Skeletal muscle satellite cell (primary cell): ENCODE measurements around the gene NOXO1.

Experiments
- H3K27me3 ChIP-seq: 2 replicates; pipeline ENCODE4 v1.7.0; 2013; ENCODE audit warnings: low read length; ENCODE audit not compliant: control insufficient read depth, insufficient read depth
- H3K36me3 ChIP-seq: 2 replicates; pipeline ENCODE4 v1.7.0; 2013; ENCODE audit warnings: mild to moderate bottlenecking, control low read depth, low read length; ENCODE audit not compliant: insufficient read depth
- H3K4me1 ChIP-seq: 2 replicates; pipeline ENCODE4 v1.7.0; 2013; ENCODE audit warnings: low read length; ENCODE audit not compliant: control insufficient read depth, insufficient read depth
- H3K4me2 ChIP-seq: 2 replicates; pipeline ENCODE4 v1.7.0; 2013; ENCODE audit warnings: mild to moderate bottlenecking, low read length
- H3K4me3 ChIP-seq: 2 replicates; pipeline ENCODE4 v1.7.0; 2013; ENCODE audit warnings: low read length
- H3K9ac ChIP-seq: 2 replicates; pipeline ENCODE4 v1.7.0; 2013; ENCODE audit warnings: mild to moderate bottlenecking, low read depth, low read length, moderate library complexity
- H3K9me3 ChIP-seq: replicated peaks from 2 replicates; pipeline ENCODE4 v1.7.0; 2013; ENCODE audit warnings: mild to moderate bottlenecking, control low read depth, low read length

Gene NOXO1

GRCh38 chr16:2009164-2009711 is 28.0 kb upstream of the NOXO1 start:
- Histone ChIP-seq H3K27me3 (no peaks in the 10 kb centered on the region), H3K9ac (peak overlapping the region; percentile 95), H3K4me1 (peaks cover 54% of the 10 kb centered on the region), H3K4me3 (peak overlapping the region; percentile 74), H3K36me3 (no peaks in the 10 kb centered on the region), H3K4me2 (peak overlapping the region; percentile 93), H3K9me3 (no peaks in the 10 kb centered on the region)

GRCh38 chr16:2008631-2009163 is 27.4 kb upstream of the NOXO1 start:
- Histone ChIP-seq H3K4me3 (peak overlapping the region; percentile 74), H3K4me1 (peaks cover 58% of the 10 kb centered on the region), H3K9ac (peak overlapping the region; percentile 95), H3K4me2 (peak overlapping the region; percentile 93), H3K9me3 (no peaks in the 10 kb centered on the region), H3K36me3 (peaks cover under 1% of the 10 kb centered on the region), H3K27me3 (no peaks in the 10 kb centered on the region)

- Histone ChIP-seq H3K27me3 (no peaks in the 10 kb centered on the region), H3K4me2 (peak overlapping the region; percentile 93), H3K4me1 (peaks cover 58% of the 10 kb centered on the region), H3K36me3 (peaks cover 6% of the 10 kb centered on the region), H3K9me3 (no peaks in the 10 kb centered on the region), H3K4me3 (peak overlapping the region; percentile 74), H3K9ac (peak overlapping the region; percentile 95)
These were observed 26.8 kb upstream of the NOXO1 start for GRCh38 chr16:2008009-2008526.

- Histone ChIP-seq H3K4me2 (peak overlapping the region; percentile 93), H3K4me1 (peaks cover 58% of the 10 kb centered on the region), H3K9ac (peak overlapping the region; percentile 95), H3K36me3 (peaks cover 14% of the 10 kb centered on the region), H3K4me3 (peak overlapping the region; percentile 74), H3K9me3 (no peaks in the 10 kb centered on the region), H3K27me3 (no peaks in the 10 kb centered on the region)
These were observed 26.0 kb upstream of the NOXO1 start for GRCh38 chr16:2007081-2007836.

GRCh38 chr16:2006317-2006716 is 25.0 kb upstream of the NOXO1 start:
- peaks cover 24% of the 10 kb centered on the region for H3K36me3 ChIP-seq
- H3K4me1 ChIP-seq: peaks cover 58% of the 10 kb centered on the region
- no peak overlapping the region for H3K4me3 ChIP-seq
- H3K4me2 ChIP-seq: peak overlapping the region; percentile 93
- no peaks in the 10 kb centered on the region for H3K27me3 ChIP-seq
- H3K9me3 ChIP-seq: no peaks in the 10 kb centered on the region
- H3K9ac ChIP-seq: peak overlapping the region; percentile 4

GRCh38 chr16:2005646-2006045 is 24.4 kb upstream of the NOXO1 start:
- Histone ChIP-seq H3K9ac (peak overlapping the region; percentile 39), H3K36me3 (peaks cover 30% of the 10 kb centered on the region), H3K9me3 (no peaks in the 10 kb centered on the region), H3K27me3 (no peaks in the 10 kb centered on the region), H3K4me2 (peak overlapping the region; percentile 66), H3K4me1 (peaks cover 56% of the 10 kb centered on the region), H3K4me3 (no peak overlapping the region)

- H3K4me2 ChIP-seq: peak overlapping the region; percentile 66
- peaks cover 35% of the 10 kb centered on the region for H3K36me3 ChIP-seq
- H3K9me3 ChIP-seq: no peaks in the 10 kb centered on the region
- no peaks in the 10 kb centered on the region for H3K27me3 ChIP-seq
- H3K4me3 ChIP-seq: peak overlapping the region; percentile 38
- H3K4me1 ChIP-seq: peaks cover 49% of the 10 kb centered on the region
- H3K9ac ChIP-seq: peak overlapping the region; percentile 39
These were observed 23.7 kb upstream of the NOXO1 start for GRCh38 chr16:2004795-2005517.

GRCh38 chr16:2003827-2004641 is 22.8 kb upstream of the NOXO1 start:
- H3K4me2 ChIP-seq: peak overlapping the region; percentile 66
- peaks cover 44% of the 10 kb centered on the region for H3K36me3 ChIP-seq
- peaks cover 48% of the 10 kb centered on the region for H3K4me1 ChIP-seq
- no peaks in the 10 kb centered on the region for H3K27me3 ChIP-seq
- H3K4me3 ChIP-seq: peak overlapping the region; percentile 38
- H3K9ac ChIP-seq: peak overlapping the region; percentile 39
- no peaks in the 10 kb centered on the region for H3K9me3 ChIP-seq

GRCh38 chr16:2003231-2003826 is 22.1 kb upstream of the NOXO1 start:
- Histone ChIP-seq H3K27me3 (no peaks in the 10 kb centered on the region), H3K4me3 (no peak overlapping the region), H3K9ac (no peak overlapping the region), H3K36me3 (peaks cover 47% of the 10 kb centered on the region), H3K4me2 (no peak overlapping the region), H3K9me3 (no peaks in the 10 kb centered on the region), H3K4me1 (peaks cover 45% of the 10 kb centered on the region)

- no peaks in the 10 kb centered on the region for H3K9me3 ChIP-seq
- H3K4me1 ChIP-seq: peaks cover 45% of the 10 kb centered on the region
- H3K9ac ChIP-seq: no peak overlapping the region
- H3K4me3 ChIP-seq: no peak overlapping the region
- no peak overlapping the region for H3K4me2 ChIP-seq
- H3K36me3 ChIP-seq: peaks cover 53% of the 10 kb centered on the region
- no peaks in the 10 kb centered on the region for H3K27me3 ChIP-seq
These were observed 21.3 kb upstream of the NOXO1 start for GRCh38 chr16:2002406-2003230.
